Stimulated activated CD4-positive, alpha-beta T cell treated with anti-CD3 and anti-CD28 coated beads, Interleukin-15, amount 100 ng/mL, for 1 hour (primary cell): ENCODE data around the gene CDK5RAP1.
"Not testable (repeated sequence)": the region's sequence is repeated elsewhere in the genome, so short reads cannot be mapped to it uniquely, and the experiment has no call there.

Experiments
- DNase-seq, 2 donors: peaks; one replicate each; pipeline ENCODE4 v3.0.0-alpha.2; 2020; ENCODE audit warnings: low read depth in 1 of 2, low spot score in 1 of 2

Gene CDK5RAP1

DNA sequence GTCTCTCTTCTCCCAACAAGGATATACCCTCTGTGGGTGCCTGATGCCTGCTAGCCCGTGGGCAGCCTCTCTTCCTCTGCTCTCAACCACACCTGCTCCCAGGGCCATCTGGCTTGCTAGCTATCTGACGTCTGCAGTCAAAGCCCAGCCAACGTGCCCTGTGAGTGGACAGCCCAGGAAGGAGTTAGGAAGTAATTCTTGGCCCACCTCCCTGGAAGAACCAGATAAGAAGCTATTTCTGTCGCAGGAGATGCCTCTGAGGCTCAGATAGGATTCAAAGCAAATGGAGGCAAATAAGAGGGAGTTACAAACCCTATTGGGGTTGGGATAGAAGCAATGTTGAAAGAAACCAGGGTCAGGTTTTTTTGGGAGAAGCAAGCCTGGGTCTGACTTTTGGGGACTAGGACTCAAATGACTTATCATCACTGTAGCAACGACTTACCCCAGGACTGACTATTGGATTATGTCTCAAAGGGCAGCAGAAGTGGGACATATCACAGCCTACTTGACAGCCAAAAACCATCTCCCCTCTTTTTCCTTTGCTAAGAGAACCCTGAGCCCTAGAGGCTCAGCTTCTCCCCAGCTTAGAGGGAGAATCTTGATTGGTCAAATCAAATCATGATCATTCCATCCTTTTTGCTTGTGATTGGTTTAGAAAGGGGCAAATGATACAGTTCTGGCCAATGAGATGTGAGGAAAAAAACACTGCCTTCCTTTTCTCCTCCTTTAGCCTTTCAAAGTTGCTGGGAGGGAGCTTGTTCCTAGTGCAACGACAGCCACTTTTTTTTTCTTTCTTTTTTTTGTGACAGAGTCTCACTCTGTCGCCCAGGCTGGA lies 18.0 kb upstream of the CDK5RAP1 start:
- DNase-seq, result no peak

DNA sequence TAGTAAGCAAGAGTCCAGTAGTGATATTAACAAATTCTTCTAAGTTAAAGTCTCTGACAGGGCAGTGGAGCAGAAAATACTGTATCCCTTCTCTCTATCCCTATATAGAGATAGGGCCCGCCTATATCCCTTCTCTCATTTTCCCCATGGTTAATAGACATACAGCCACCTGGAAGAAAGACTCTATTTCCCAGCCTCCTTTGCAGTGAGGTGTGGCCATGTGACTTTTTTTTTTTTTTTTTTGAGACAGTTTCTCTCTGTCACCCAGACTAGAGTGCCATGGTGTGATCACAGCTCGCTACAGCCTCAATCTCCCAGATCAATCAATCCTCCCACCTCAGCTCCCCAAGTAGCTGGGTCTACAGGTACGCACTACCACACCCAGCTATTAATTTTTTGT lies 16.7 kb upstream of the CDK5RAP1 start:
- DNase-seq, result no peak

DNA sequence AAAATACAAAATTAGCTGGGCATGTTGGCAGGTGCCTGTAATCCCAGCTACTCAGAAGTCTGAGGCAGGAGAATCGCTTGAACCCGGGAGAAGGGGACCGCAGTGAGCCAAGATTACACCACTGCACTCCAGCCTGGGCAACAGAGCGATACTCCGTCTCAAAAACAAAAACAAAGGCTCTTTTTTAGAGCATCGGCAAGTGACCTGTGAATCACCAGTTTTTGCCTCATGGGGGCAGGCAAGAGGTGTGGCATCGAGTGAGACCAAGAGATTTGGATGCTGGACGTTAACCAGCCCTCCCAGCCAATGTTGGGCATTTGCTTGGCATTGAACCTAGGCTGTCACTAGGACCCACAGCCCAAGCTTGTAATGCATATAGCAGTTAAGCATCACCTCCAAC lies 14.6 kb upstream of the CDK5RAP1 start:
- no peak for DNase-seq

DNA sequence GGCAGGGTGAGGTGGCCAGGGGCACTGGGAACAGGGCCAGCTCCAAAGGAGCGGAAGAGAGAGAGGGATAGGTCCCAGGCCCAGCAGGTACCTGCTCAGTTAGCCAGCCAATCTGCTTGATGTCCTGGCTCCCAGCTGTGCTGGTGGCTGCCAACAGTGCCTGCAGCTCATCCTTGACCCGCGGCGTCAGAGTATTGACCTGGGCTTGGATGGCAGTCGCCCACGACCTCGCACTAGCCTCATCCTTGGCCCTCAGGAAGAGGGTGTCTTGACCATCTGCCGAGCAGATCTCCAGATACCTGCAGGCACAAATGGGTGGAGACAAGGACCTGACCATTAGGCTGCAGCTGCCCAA lies 11.1 kb upstream of the CDK5RAP1 start:
- no peak for DNase-seq

DNA sequence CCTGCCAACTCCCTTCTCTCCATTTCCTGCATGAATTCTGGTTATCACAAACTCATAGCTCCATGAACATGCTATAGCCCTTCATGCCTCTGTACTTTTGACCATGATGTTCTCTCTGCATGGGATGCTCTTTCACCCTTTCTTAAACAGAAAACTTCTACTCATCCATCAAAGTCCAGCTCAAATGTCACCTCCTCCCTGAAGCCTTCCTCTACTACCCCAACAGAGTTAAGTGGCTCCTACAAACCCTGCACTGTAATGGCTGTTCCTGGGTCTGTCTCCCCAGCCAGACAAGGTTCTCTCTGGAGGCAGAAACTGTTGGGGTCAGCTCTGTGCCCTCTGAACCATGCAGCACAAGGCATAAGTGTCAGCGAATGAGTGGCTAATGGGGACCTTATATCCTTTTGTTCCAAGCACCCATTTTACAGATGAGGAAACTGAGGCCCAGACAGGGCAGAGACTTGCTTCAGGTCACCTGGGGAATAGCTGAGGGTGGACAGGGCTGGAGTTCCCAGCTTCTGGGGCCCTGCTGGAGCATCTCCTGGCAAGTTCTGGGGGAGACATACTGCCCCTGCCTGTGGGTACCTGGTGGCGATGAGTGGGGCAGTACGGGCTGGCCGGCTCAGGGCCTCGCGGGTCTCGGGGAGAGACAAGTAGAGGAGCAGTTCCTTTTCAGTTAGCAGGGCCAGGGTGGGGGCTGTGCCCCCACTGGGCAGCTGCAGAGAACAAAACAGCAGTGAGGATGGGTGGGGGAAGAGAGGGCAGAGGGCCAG lies 10.6 kb upstream of the CDK5RAP1 start:
- DNase-seq, result no peak

DNA sequence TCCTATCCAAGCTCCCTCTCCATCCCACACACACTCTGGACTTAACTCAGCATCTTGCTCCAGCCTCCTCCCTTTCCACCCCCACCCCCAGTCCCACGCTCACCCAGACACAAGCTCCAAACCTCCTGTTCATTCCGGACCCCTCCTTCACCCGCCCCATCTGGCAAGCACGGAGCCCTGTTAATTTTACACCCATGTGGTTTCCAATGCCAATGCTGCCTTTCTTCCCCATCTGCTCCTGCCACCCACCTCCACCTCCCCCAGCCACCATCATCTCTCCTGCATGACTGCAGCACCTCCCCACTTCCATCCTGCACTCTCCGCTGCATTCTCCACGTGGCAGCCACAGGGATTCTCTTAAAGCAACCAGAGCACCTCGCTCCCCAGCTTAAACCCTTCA lies 9.9 kb upstream of the CDK5RAP1 start:
- DNase-seq, result no peak

DNA sequence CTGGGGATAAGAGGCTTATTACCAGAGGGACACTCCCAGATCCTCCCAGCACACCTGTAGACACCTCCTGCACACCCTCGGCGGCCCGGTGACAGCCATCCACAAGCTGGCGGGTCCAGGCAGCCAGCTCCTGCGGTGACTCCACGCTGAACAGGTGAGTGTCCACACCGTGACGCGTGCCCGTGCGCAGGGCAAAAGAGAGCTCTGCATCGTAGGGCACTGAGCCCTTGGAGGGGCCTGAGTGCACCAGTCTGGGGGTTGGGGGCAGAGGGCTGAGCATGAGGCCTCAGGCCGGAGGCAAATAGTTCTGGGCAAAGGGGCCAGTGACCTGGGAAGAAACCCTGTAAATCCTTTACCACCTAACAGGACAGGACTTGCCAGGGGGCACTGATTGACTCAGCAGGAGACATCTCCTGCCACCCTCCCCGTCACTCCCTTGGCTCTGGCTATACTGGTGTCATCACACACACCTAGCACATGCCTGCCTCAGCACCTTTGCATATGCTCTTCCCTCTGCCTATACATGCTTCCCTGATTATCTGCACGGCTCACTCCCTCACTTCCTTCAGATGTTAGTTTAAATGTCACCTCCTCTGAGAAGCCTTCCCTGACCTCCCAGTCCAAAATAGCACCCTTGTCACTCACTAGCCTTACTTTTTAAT lies 8.9 kb upstream of the CDK5RAP1 start:
- DNase-seq, result no peak

DNA sequence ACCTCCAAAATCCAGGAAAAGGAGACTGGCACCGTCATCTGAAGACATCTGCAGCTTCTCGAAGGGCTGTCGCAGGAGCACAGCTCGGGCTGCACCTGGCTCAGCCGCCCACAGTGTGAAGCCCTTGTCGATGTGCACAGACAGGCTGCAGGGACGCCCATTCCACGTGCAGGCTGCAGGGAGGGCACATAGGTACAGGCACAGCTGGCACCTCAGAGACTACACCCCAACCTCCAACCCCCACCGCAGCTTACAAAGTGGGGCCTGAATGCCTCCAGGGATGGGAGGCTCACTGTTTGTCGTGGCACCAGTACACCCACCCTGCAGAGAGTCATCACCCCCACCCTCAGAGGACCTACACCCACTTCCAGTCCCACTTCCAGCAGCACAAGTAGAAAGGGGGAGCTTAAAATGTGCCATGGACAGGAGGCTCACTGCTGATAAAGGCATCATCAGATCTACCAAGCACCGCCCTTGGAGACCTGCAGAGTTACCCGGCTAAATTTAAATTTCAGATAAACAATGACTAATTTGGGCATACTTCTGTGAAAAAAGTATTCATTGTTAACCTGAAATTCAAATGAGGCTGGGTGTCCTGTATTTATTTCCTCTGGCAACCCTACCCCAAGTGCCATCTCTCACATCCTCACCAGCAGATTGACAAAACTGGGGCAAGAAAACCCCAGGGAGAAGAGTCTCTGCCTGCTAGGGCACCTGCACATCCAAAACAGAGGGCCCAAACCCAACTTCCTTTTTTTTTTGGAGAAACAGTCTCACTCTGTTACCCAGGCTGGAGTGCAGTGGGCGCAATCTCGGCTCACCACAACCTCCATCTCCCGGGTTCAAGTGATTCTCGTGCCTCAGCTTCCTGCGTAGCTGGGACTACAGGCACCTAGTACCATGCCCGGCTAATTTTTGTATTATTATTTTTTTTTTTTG lies 7.7 kb upstream of the CDK5RAP1 start:
- DNase-seq, result no peak

DNA sequence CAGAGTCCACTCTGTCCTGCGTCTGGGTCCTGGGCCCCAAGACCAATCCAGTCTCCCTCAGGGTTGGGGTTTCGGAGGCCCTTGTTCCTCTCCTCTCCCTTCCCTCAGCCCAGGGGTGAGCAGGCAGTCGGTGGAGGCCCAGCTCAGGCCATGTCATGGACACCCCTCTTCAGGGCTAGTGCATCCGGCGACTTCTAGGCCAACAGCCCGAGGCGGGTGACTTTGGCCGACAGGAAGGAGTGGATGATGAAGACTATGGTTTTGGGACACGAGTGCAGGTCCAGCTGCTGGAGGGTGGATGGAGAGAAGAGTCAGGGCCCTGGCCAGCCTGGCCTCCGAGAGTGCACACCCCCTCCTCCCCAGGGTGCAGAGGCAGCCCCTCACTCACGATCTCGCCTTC lies 7.0 kb upstream of the CDK5RAP1 start:
- DNase-seq, result no peak

DNA sequence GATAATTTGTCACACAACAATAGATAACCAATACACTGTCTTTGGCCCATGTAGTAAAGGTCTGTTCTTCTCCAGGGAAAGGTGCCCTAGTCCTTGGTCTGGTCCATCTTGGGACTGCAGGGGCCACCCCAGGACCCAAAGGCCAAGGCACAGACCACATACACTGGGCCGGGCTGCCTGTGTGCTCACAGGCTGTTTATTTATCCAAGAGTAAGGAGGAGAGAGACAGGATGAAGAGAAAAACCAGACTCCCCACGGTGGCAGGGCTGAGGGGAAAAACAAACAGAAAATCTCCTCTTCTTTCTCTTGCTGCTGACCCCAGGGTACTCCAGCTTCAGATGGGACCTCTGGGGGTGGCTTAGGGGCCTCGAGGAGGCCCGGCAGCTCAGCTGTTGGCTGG lies 6.5 kb upstream of the CDK5RAP1 start:
- no peak for DNase-seq

DNA sequence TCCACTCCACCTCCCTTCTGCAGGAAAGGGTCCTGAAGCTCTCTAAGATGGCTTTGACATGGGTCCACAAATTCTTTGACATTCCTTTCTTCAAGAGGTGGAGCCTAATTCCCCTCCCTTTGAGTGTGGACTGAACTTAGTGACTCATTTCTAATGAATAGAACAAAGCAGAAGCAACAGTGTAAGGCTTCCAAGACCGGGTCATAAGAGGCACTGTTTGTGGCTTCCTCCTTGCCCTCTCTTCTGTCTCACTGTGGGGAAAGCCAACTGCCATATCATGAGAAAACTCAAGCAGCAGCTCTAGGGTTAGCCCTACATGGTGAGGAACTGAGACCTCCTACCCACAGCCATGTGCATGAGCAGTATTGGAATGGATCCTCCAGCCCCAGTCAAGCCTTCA lies 5.9 kb upstream of the CDK5RAP1 start:
- DNase-seq, result no peak

DNA sequence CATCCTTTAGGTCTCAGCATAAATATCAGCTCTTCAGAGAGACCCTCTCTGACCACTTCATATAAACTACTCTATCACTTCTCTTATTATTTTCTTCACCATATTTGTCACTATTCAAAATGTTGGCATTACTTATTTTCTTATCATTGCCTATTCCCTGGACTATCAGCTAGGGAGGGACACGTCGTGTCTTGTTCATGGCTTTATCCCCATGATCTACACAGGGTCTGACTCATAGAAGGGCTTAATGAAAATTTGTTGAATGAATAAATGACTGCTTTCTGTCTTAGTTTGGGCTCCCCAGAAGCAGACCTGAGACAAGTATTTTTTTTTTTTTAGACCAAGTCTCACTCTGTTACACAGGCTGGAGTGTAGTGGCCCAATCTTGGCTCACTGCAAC lies 3.0 kb upstream of the CDK5RAP1 start:
- no peak for DNase-seq

DNA sequence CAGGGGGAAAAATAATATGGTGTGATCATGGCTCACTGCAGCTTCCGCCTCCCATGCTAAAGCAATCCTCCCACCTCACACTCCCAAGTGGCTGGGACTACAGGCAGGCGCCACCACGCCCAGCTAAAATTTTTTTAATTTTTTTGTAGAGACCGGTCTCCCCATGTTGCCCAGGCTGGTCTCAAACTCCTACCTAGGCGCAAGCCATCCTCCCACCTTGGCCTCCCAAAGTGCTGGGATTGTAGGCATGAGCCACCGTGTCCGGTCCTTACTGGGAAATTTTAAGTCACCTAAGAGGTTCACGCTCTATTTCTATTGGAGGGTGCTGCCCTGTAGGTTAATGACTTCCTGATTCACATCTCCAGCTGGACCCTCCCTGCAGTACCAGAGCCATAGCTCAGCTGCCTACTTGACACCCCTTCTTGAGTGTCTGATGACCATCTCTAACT lies 626 bp upstream of the CDK5RAP1 start:
- no peak for DNase-seq

DNA sequence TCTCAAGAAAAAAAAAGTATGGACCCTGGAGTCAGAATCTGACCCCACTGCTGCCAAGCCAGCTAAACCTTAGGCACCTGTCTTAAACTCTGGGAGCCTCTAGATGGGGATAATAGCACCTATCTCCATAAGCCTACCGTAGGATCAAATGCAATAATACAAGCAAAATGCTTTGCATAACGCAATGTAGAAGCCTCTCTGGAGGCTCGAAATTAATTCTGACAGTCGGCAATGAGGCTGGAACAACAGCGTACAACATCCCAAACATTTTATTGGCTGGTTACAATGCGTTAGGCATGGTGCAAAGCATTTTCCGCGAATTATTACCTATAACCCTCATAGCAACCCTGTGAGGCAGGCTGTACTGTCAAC lies 521 bp downstream of the CDK5RAP1 start:
- no peak for DNase-seq

DNA sequence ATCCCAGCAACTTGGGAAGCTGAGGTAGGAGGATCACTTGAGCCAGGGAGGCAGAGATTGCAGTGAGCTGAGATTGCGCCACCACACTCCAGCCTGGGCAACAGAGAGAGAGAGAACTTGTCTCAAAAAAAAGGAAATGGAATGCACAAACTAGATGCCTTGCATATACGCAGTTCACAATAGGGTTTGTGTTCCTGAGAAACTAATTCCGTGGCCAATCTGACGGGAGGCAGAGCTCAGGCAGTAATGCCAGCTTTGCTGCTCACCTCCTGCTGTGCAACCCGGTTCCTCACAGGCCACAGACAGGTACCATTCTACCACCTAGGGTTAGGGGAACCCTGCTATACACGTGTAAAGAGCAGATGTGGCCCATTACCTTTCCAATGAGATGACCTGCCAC lies 1.4 kb downstream of the CDK5RAP1 start:
- DNase-seq, result no peak

DNA sequence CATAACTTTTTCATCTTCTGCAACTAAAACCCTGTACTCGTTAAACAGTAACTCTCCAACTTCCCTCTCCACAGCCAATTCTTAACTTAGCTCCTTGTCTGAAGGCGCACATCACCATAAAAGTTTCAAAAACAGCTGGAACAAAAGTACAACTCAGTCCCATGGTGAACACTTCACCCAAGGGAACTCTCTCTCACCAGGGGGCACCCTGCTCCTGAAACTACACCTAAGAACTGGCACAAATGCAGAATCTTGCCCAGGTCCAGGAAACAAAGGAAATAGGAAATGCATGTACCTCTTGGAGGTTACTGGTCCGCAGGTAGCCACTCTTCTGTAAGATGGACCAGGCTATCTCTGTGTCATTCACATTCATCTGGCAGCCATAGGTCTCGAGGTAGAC lies 6.6 kb downstream of the CDK5RAP1 start:
- DNase-seq, result no peak

DNA sequence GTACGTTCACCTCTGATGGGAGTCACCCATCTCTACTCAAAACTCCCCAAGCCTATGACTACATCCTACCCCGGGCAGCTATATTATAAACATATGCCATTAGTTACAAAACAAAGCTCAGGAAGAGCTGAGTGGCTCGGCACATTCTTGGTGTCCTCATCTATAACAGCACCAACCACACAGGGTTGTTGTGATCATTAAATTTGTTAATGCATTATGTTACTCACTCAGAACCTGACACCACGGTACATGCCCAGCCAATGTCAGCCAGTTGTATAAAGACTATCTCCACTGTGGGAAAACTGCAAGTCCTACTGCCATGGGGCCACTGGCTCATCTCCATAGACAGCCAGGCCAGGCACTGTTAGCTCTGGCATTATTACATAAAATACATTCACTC lies 7.7 kb downstream of the CDK5RAP1 start:
- no peak for DNase-seq

DNA sequence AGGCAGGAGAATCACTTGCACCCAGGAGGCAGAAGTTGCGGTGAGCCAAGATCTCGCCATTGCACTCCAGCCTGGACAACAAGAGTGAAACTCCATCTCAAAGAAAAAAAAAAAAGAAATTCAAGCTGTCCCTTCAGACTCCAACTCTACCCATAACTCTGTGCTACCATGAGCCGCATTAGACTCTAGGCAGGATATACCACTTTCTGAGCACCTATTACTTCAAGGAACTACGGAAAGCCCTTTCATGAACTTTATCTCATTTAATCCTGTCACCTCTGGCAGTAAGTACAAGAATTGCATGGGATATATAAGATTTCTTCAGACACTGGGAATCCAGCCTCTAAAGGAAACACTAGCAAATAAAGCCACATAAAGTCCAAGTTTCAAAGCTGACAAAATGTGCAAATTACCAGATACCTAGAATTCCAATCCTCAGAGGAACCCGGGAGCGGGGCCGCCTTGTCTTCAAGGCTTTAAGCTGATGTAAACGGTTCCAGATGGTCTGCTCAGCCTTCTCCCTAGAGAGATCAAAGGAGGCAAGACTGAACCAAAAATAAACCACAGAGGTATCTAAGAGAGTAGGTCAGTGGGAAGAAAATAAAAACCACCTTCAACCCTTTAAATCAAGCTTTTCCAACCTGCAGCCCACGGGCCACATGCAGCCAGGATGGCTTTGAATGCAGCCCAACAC lies 9.4 kb downstream of the CDK5RAP1 start:
- DNase-seq, result no peak

DNA sequence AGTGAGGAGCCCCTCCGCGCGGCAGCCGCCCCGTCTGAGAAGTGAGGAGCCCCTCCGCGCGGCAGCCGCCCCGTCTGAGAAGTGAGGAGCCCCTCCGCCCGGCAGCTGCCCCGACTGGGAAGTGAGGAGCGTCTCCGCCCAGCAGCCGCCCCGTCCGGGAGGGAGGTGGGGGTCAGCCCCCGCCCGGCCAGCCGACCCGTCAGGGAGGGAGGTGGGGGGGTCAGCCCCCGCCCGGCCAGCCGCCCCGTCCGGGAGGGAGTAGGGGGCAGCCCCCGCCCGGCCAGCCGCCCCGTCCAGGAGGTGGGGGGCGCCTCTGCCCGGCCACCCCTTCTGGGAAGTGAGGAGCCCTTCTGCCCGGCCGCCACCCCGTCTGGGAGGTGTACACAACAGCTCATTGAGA lies 12.0 kb downstream of the CDK5RAP1 start:
- not testable (repeated sequence) for DNase-seq

DNA sequence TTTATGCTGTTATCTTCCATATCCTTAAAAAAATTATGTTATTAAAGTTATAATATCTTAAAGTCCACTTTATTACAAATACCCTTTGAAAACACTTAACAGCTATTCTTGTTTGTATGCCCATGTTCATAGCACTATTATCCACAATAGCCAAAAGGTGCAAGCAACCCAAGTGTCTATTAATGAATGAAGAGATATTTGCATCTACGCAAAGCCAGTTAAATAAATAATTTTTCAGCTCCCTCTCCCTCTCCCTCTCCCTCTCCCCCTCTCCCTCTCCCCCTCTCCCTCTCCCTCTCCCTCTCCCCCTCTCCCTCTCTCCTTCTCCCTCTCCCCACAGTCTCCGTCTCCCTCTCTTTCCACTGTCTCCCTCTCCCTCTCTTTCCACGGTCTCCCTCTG lies 13.1 kb downstream of the CDK5RAP1 start:
- DNase-seq, result no peak

DNA sequence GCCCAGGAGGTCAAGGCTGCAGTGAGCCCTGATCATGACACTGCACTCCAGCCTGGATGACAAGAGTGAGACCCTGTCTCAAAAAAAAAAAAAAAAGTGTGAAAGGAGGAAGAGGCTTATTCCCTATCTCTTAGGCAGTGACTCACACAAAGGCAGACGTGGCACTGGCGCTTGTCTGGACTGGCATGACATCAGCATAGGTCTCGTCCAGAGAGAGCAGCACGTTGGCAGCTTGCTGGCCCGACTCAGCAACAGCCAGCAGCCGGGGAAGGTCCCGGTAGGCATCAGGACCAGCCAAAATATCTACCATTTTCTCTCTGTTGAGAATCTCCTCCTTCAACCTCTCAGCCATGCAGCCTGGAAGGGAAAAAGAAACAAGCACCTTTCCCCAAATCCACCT lies 14.1 kb downstream of the CDK5RAP1 start:
- no peak for DNase-seq
